HuH-7.5 (cell line): ENCODE results near the gene RASSF4.

Experiments
- DNase-seq: peaks from one replicate; pipeline ENCODE4 v3.0.0; 2011; ENCODE audit warnings: low spot score

The RASSF4 gene

GRCh38 chr10:44948642-44949041, 11.0 kb upstream of the RASSF4 start:
- DNase-seq = no peak

- DNase-seq = no peak
Measured at GRCh38 chr10:44949127-44949802, 10.3 kb upstream of the RASSF4 start.

- DNase-seq = no peak
Measured at GRCh38 chr10:44949915-44950314, 9.7 kb upstream of the RASSF4 start.

GRCh38 chr10:44950326-44951225, 9.0 kb upstream of the RASSF4 start:
- DNase-seq = no peak

- DNase-seq = no peak
Measured at GRCh38 chr10:44951576-44952226, 7.9 kb upstream of the RASSF4 start.

- DNase-seq = no peak
Measured at GRCh38 chr10:44952779-44953231, 6.8 kb upstream of the RASSF4 start.

- no peak for DNase-seq
Measured at GRCh38 chr10:44954042-44954441, 5.6 kb upstream of the RASSF4 start.

- DNase-seq = no peak
Measured at GRCh38 chr10:44954962-44955361, 4.6 kb upstream of the RASSF4 start.

GRCh38 chr10:44955413-44956070, 4.1 kb upstream of the RASSF4 start:
- DNase-seq = no peak

GRCh38 chr10:44956226-44956625, 3.4 kb upstream of the RASSF4 start:
- no peak for DNase-seq

- DNase-seq = no peak
Measured at GRCh38 chr10:44956717-44957706, 2.6 kb upstream of the RASSF4 start.

GRCh38 chr10:44958196-44958897, 1.3 kb upstream of the RASSF4 start:
- no peak for DNase-seq

- DNase-seq = no peak
Measured at GRCh38 chr10:44958898-44959246, 730 bp upstream of the RASSF4 start.

GRCh38 chr10:44960088-44960460, 472 bp downstream of the RASSF4 start:
- no peak for DNase-seq

- DNase-seq = no peak
Measured at GRCh38 chr10:44960482-44961229, 1.1 kb downstream of the RASSF4 start.

- no peak for DNase-seq
Measured at GRCh38 chr10:44961230-44961571, 1.6 kb downstream of the RASSF4 start.

- DNase-seq = no peak
Measured at GRCh38 chr10:44961931-44962750, 2.5 kb downstream of the RASSF4 start.

GRCh38 chr10:44962870-44963738, 3.5 kb downstream of the RASSF4 start:
- no peak for DNase-seq
